GM12878 (cell line): ENCODE measurements around the gene COX6B1.

Experiments
- BCL3 ChIP-seq: IDR thresholded peaks from 2 replicates; pipeline ENCODE4 v1.6.1; 2011; ENCODE audit warnings: borderline replicate concordance, low read depth, mild to moderate bottlenecking, moderate library complexity, low read length; ENCODE audit not compliant: insufficient read depth, poor library complexity, severe bottlenecking
- CTCF ChIP-seq, 3 experiments: IDR thresholded peaks in 2 of 3; conservative IDR thresholded peaks in 1 of 3; 2 replicates each; pipeline ENCODE4 v1.5.1; 2011; ENCODE audit warnings: low read depth in 3 of 3, low read length in 3 of 3, mild to moderate bottlenecking in 3 of 3, control low read depth in 2 of 3, moderate library complexity in 2 of 3, inconsistent platforms in 1 of 3, mixed read lengths in 1 of 3; ENCODE audit not compliant: control insufficient read depth in 2 of 3, insufficient read depth in 1 of 3; ENCODE audit errors: extremely low read depth in 1 of 3
- EZH2 ChIP-seq: IDR thresholded peaks from 2 replicates; pipeline ENCODE4 v1.6.1; 2012; ENCODE audit warnings: low read depth, mild to moderate bottlenecking, control low read depth, inconsistent platforms, low read length, borderline replicate concordance; ENCODE audit not compliant: control insufficient read depth
- JUNB ChIP-seq: IDR thresholded peaks from 2 replicates; pipeline ENCODE4 v1.6.1; 2016; ENCODE audit warnings: antibody characterized with exemption, mild to moderate bottlenecking
- RAD21 ChIP-seq: IDR thresholded peaks from 2 replicates; pipeline ENCODE4 v1.6.1; 2011; ENCODE audit warnings: mild to moderate bottlenecking, low read depth, low read length, moderate library complexity; ENCODE audit not compliant: insufficient read depth
- REST ChIP-seq: IDR thresholded peaks from 2 replicates; pipeline ENCODE4 v1.6.1; 2012; ENCODE audit warnings: mild to moderate bottlenecking, low read depth, low read length
- ZNF622 ChIP-seq: fragments of 450-650 bp; IDR thresholded peaks from 2 replicates; pipeline ENCODE4 v1.6.1; 2017; ENCODE audit warnings: mild to moderate bottlenecking, inconsistent platforms

GRCh38 chr19:35601971-35602370, 46.2 kb upstream of the COX6B1 start:
- TF ChIP-seq CTCF (IDR thresholded peaks at IDR 0.05 in 2 of 3, conservative IDR thresholded peaks at IDR 0.05 in 1 of 3; ENCODE audit: control insufficient read depth in 2 of 3, extremely low read depth in 1 of 3, insufficient read depth in 1 of 3, low read depth in 3 of 3, low read length in 3 of 3) (no peak), EZH2 (no peak), ZNF622 (no peak), JUNB (no peak), BCL3 (no peak), RAD21 (no peak), REST (no peak)
